HG03457 (cell line): Measurements from ENCODE around the gene TSGA10IP.

Experiments used
- ATAC-seq: cut with Tn5 transposase; IDR thresholded peaks from one replicate; pipeline ENCODE4 v1.9.1; 2021; ENCODE audit warnings: moderate number of reproducible peaks; ENCODE audit not compliant: unreplicated experiment

Gene TSGA10IP

GRCh38 chr11:66003291-66003690 lies 58.0 kb downstream of the TSGA10IP start:
- ATAC-seq, result no peak

- no peak for ATAC-seq
These were observed 58.9 kb downstream of the TSGA10IP start for GRCh38 chr11:66004186-66004585.

GRCh38 chr11:66006134-66006890 lies 61.0 kb downstream of the TSGA10IP start:
- ATAC-seq, result no peak

GRCh38 chr11:66006891-66007176 lies 61.6 kb downstream of the TSGA10IP start:
- ATAC-seq, result no peak

GRCh38 chr11:66007201-66007634 lies 61.9 kb downstream of the TSGA10IP start:
- no peak for ATAC-seq

- ATAC-seq, result no peak
These were observed 62.8 kb downstream of the TSGA10IP start for GRCh38 chr11:66008095-66008467.

GRCh38 chr11:66008468-66009101 lies 63.3 kb downstream of the TSGA10IP start:
- ATAC-seq, result no peak
